GM12891 (cell line): ENCODE data around the gene ICAM3.
A peak's percentile ranks its signal among the peaks of the same experiment; 100 is the strongest.

ENCODE experiments used
- PAX5 ChIP-seq: IDR thresholded peaks from 2 replicates; pipeline ENCODE4 v1.6.1; 2011; ENCODE audit warnings: low read length, moderate library complexity, mild to moderate bottlenecking; ENCODE audit not compliant: insufficient read depth, severe bottlenecking
- POLR2A ChIP-seq: IDR thresholded peaks from 2 replicates; pipeline ENCODE4 v1.6.1; 2011; ENCODE audit warnings: low read depth, low read length, control low read depth
- POLR2AphosphoS5 ChIP-seq: IDR thresholded peaks from 2 replicates; pipeline ENCODE4 v1.6.1; 2011; ENCODE audit warnings: low read depth, low read length, control low read depth
- POU2F2 ChIP-seq: IDR thresholded peaks from 2 replicates; pipeline ENCODE4 v1.6.1; 2011; ENCODE audit warnings: low read depth, mild to moderate bottlenecking, control low read depth, low read length, moderate library complexity
- SPI1 ChIP-seq: IDR thresholded peaks from 2 replicates; pipeline ENCODE4 v1.6.1; 2011; ENCODE audit warnings: low read depth, low read length, control low read depth
- TAF1 ChIP-seq: IDR thresholded peaks from 2 replicates; pipeline ENCODE4 v1.6.1; 2011; ENCODE audit warnings: low read depth, low read length, control low read depth

DNA sequence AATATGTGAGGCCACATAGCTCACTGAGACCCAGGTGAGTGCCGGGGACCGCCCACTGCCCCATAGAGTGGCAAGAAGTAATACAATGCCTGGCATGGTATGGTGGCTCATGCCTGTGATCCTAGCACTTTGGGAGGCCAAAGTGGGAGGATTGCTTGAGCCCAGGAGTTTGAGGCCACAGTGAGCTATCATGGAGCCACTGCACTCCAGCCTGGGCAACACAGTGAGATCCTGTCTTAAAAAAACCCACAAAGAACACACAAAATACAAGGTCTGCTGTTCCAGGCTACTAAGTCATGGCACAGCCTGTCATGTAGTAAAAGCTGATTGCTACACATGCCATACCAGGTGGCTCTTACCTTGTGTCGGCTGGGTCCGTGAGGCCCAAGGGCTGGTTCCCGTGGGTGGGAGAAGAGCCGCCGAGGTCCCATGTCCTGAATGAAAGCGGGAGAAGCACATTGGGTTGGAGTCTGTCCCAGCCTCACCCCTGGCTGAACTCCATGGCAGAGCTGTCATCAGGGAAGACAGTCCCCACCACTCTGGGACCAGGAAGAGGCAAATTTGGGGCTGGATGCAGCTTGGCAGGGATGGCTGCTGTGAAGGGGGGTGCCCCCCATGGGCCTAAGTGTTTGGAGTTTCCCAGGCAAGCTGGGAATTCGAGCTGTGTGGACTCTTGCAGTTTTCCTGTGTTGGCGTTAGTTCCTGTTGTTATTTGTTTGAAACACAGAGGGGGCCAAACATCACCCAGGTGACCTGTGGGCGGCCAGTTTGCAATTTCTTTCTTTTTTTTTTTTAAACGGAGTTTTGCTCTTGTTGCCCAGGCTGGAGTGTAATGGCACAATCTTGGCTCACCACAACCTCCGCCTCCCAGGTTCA is 20.4 kb downstream of the ICAM3 start:
- TF ChIP-seq POLR2A (peak; percentile 28; the same call in 1 of the 2 replicates), TAF1 (no peak), POLR2AphosphoS5 (no peak), SPI1 (no peak), PAX5 (no peak), POU2F2 (no peak)
